Frontal cortex (tissue), 4 donors: ENCODE results near the gene SCUBE1. TPM values are rescaled to one million over a fixed set of nuclear protein-coding genes. Genes with fewer than 3 reads are reported as not detected.
A peak's percentile ranks its signal among the peaks of the same experiment; 100 is the strongest.

Source experiments
- DNase-seq, 2 donors: peaks; one replicate each; pipeline ENCODE4 v3.0.0; 2012; ENCODE audit warnings: low spot score in 2 of 2
- FAIRE-seq: peaks from 2 replicates; lab custom pipeline; 2012; peaks lifted over from hg19 to GRCh38; lab: Jason Lieb, UNC
- total RNA-seq: library from RNA; depleted of rRNA; stranded (reverse); fragments of >200 nt; gene quantifications from one replicate; pipeline ENCODE4 v1.2.3, GENCODE V29; 2014
- donor health status: control.
- donor health status: control.
- donor health status: control.

The SCUBE1 gene
- total RNA-seq, 1 donor from 2014 or later: 26.1 TPM

GRCh38 chr22:43191831-43192230 is 151.3 kb downstream of the SCUBE1 start:
- FAIRE-seq (no peak), DNase-seq (no peak)

GRCh38 chr22:43188829-43189545 is 154.2 kb downstream of the SCUBE1 start:
- DNase-seq: no peak
- no peak for FAIRE-seq

GRCh38 chr22:43187171-43188099 is 155.7 kb downstream of the SCUBE1 start:
- FAIRE-seq (no peak), DNase-seq (peak; percentile 96 to 97)

DNA sequence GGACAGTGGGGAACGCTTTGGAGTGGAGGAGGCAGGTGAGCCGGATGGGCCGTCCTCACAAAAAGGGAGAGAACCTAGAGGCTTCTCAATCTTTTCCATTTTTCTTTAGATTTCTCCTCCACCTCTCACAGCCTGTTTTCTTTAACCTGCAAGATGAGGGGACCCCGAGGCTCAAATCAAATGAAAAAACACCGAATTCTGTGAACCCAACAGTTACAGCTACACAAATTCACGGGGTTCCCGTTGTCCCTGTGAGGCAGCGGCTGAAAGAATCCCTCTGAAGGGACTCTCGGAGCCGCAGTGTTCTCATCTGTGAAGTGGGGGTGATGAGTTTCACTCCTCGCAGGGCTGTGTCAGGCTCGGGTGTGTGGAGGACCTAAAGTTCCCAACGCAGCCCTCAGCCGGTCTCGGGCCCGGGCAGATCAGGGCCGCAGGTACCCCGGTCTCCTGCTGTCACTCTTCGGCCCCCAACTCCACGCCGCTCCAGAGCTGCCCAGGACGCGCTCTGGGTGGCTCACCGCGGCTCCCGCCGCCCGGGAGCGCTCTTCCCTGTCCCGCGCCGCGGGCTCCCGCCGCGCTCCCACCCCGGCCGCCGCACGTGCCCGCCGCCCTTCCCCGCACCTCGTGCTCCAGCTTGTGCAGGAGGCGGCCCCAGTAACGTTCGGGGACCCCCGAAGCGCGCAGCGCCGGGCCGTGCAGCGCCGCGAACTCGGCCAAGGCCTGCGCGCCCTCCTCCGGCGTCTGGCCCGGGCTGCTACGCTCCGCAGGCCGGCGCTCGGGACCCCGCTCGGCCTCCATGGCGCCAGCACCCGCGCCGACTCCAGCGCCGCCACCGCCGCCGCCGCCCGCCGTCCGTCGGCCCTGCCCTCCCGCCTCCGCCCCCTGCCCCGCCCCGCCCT is 156.7 kb downstream of the SCUBE1 start, which contains the start of gene TTLL12:
Gene TTLL12 (minus strand): TSS at position 863 of the 899 bp plus-strand sequence. CDS start 65 bp downstream, at position 798.
- peak; percentile 85 to 91 for DNase-seq
- no peak for FAIRE-seq

DNA sequence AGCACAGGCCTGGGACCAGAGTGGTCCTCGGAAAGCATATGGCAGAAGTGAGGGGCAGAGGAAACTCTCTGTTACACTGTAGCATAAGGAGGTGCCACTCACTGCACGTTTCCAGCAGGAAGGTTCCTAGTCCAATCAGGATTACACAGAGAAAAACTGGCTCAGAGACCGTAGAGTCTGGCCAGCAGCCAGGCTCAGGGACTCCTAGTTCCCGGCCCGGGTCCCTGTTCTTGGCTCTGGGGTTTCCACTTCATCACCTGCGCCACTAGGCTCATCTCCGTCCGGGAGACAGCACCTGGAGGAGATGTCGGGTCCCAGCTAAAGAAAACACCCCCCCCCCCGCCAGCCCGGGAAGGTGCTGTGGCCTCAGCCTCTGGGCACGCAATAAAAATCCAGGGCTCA is 157.3 kb downstream of the SCUBE1 start:
- peak in 1 of 2 donors; percentile 57 for DNase-seq
- no peak for FAIRE-seq

DNA sequence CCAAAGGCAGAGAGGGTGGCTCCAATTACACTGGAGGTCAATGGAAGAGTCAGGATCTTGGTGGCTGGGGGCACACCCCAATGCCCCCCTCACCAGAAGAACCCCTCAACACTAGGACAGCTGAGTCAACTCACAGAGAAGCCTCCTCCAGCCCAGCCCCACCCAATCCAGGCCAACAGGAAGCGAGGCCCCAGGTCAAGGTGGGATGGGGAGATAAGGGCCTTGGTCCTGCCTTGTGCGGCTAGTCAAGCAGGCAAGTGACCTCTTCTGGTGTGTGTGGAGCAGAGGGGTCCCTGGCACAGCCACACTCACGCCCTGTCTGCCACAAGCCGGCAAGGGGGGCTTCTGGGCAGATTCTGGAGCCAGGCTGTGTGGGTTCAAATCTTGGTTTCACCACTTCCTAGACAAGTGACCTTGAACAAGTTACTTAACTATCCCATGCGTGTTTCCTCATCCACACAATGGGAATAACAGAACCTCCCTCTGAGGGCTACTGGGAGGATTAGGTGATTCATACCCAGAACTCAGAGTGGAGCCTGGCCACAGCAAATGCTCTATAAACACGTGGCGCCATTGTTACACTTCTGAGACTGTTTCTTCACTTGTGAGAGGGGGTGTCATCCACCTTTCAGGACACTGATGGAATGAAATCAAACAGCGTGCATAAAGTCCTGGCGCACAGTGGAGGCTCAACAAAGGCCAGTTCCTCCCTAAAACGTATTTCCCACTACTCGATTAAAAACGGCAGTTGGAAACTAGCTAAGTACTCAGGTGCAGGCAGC is 159.5 kb downstream of the SCUBE1 start:
- no peak for FAIRE-seq

DNA sequence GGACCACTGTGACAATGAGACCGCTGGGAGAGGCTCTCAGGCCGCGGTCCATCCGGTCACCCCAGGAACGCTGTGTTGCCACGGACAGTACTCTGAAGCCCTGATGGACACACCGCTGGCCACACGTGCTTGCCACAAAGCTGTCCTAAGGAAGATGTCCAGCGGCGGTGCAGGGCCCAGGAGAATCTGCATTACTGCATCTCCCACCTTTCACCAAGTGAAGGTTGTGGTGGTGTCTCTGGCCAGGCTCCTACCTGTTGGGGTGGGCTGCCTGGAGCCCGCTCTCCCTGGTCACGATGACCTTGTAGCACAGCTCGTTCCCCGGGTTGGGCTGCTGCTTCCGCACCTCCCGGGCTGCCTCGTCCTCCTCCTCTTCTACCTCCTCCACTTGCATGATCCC is 160.4 kb downstream of the SCUBE1 start:
- FAIRE-seq: no peak
- DNase-seq: no peak

More for the DNA sequence above, 159.5 kb downstream of the SCUBE1 start:
- DNase-seq: no peak

DNA sequence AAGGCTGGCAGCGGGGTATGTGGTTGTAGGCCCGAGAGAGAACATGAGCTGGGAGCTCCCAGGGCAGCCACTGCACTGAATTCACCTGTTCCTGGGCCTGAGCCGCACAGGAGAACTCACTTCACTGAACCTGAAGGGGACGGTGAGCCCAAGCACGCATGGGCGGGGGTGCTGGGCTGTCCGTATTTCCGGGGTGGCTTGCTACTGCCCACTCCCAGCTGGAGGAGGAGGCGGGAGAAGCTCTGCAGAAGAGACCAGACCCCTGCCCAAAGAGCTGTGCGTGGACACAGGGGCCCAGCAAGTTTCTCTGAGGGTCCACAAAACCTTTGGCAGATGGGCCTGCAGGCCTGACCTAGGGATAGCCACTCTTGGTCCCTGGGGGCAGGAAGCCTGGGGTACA is 161.1 kb downstream of the SCUBE1 start:
- DNase-seq (no peak), FAIRE-seq (no peak)

DNA sequence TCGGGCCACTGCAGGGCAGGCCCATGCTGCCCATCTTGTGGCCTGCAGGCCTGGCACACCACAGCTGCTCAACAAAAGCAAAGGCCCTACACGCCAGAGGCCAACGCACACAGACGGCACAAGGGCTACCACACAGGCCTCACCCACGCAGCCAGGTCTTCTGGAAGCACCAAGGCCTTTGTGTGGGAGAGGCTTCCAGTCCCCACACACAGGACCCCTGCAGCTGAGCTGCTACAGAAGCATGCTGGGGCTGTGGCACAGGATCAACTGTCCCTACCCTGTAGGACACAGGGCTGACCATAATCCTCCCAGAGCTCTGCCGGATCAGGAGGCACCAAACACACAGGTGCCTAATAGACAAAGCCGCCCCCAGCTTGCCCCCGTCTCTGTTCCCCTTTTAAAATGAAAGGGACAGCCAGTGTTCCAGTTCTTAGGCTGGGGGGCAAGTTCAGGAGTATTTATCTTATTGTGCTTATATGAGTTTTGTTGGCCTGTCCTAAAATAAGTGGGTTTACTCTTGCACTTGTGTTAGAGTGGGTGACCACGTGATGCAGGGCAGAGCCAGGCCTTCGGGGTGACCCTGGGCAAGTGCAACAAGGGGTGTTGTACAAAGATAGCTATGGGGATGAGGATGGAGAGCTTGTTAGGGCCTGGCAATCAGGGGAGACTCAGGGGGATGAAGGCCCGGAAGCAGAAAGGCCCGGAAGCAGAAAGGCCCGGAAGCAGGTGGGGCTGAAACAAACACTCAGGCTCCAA is 161.7 kb downstream of the SCUBE1 start:
- DNase-seq: no peak
- no peak for FAIRE-seq

- DNase-seq (no peak), FAIRE-seq (no peak)
Observed at GRCh38 chr22:43180670-43181069, 162.5 kb downstream of the SCUBE1 start.

- FAIRE-seq (no peak), DNase-seq (no peak)
Observed at GRCh38 chr22:43179911-43180195, 163.3 kb downstream of the SCUBE1 start.

DNA sequence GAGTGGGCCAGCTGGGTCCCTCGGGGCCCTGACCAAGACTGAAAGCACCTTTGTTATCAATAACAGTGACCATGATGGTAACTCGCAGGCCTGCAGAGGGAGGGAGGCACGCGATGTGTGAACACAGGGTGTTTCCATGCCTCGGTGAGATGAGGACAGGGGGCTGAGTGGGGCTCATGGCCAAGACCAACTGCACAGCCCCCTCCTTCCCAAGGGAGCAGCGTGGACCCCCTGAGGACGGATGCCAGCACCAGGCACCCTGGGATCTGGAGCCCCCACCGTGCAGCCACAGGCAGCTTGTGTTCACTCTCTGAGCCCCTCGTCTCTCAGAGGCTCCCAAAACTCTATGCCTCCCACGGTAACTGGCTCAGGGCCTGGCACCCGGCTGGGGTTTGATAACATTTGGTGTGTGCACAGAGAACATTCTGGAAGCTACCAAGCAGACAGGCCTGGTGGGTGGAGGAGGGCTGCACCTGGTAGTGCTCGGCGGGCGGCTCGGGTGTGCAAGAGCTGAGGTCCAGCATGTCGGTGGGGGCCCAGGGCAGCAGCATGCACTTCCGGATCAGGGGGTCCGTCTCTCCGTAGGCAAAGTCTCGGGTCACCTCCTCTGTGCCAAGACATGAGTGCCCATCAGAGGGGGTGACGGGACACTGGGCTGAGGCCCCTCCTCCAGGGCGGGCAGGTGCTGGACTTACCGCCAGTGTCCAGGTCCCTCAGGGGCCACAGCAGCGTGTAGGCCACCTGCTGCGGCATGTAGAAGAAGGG is 163.8 kb downstream of the SCUBE1 start:
- no peak for FAIRE-seq

GRCh38 chr22:43177479-43177878 is 165.7 kb downstream of the SCUBE1 start:
- no peak for DNase-seq
- no peak for FAIRE-seq

More for the DNA sequence above, 163.8 kb downstream of the SCUBE1 start:
- no peak for DNase-seq

DNA sequence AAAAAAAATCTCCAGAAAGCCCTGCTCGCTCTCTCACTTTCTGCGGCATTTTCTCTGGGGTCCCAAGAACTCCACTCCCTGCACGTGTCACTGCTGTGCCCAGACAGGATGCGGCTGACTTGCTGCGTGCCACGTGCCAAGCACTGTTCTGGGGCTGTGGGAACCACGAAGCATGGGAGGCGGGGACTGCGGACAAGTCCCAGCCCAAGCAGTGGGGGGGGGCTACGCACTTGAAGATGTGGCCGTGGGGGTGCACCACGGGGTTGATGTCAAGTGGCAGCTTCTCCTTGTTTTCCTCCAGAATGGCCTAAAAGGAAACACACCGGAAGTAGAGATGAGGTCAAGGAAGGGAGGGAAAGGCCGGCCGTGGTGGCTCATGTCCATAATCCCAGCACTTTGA is 167.1 kb downstream of the SCUBE1 start:
- FAIRE-seq (no peak), DNase-seq (no peak)

DNA sequence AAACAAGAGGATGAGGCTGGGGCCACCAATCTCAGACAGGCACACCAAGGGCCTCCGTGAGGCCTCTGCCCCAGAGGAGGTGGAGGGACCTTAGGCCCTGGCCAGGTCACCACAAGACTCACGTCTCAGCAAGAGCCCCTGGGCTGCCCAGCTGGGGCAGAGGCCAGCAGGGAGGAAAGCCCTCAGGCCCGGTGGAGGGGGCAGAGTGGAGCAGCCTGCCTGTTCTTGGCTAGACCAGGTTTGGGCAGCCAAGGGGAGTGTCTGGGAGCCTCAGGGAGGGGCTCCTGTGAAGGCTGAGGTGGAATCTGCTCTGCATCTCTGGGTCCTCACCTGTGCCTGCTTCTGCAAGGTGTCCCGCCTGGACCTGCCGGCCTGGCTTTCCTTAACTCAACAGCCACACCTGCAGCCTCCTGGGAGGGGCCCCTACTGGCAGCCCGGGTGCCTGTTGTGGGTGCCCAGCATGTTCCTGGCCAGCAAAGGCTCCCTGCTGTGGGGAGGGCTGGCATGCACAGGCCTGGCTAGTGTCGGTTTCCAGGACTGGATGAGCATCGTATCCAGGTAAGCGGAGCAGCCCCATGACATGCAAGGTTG is 168.1 kb downstream of the SCUBE1 start:
- DNase-seq: no peak
- no peak for FAIRE-seq

DNA sequence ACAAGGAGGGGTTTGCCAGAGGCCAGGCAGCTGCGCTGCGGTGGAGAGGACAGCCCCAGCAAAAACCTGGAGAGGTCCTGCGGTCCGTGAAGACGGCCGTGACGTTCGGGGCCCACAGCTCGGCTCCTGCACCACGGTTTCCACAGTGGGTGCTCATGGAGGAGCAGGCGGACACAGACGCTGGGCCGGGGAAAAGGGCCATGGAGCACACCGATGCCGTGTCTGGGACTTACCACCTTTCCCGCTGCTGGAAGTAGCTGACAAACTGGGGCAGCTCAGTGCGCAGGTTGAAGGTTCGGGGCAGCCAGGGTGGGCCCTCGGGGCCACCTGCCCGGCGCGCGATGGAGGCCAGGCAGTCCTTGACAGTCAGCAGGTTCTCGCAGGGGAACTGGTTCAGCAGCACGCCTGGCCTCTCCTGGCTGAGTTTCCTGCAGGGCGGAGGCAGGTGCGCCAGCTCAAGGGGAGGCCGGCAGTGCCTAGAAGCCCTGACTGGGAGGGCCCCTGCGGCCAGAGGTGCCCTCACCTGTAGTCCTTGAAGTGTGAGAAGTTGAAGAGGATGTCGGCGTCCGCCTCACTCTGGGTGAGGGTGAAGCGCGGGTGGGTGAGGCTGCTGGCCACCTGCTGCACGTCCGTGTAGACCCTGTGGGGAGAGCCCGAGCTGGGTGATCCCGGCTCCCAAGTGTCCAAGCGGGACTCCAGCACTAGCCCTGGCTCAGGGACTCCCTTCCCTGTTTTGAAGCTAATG is 169.0 kb downstream of the SCUBE1 start:
- DNase-seq: no peak
- no peak for FAIRE-seq

GRCh38 chr22:43173566-43173965 is 169.6 kb downstream of the SCUBE1 start:
- DNase-seq (no peak), FAIRE-seq (no peak)
